ENCODE measurements around the gene ANKRD28.

GRCh38 chr3:15667484-15667883, 130.3 kb downstream of the ANKRD28 start:
- no peak for TF ChIP-seq POLR2AphosphoS5 (IDR thresholded peaks at IDR 0.05)
- TF ChIP-seq CTCF (IDR thresholded peaks at IDR 0.05): no peak

All from breast epithelium (tissue), 3 donors.